H1 (cell line): ENCODE results near the gene ARHGAP8. TPM values are rescaled to one million over a fixed set of nuclear protein-coding genes. Genes with fewer than 3 reads are reported as not detected.

ENCODE experiments used
- ASH2L ChIP-seq: fragments of 200-600, 300-600 bp; sonication (generic); IDR thresholded peaks from one replicate; pipeline ENCODE4 v1.7.1; 2017; ENCODE audit warnings: low read length
- CTBP2 ChIP-seq: IDR thresholded peaks from 2 replicates; pipeline ENCODE4 v1.7.0; 2011; ENCODE audit warnings: borderline replicate concordance, mild to moderate bottlenecking, moderate library complexity, mixed read lengths, low read length; ENCODE audit not compliant: insufficient read depth, insufficient read length
- NRF1 ChIP-seq: IDR thresholded peaks from 2 replicates; pipeline ENCODE4 v1.6.1; 2011; ENCODE audit warnings: mild to moderate bottlenecking, low read depth, low read length, improper control_type of control experiment
- RAD21 ChIP-seq, 2 experiments: IDR thresholded peaks in 1 of 2; conservative IDR thresholded peaks in 1 of 2; 2 replicates each; pipeline ENCODE4 v1.6.1; 2011; ENCODE audit warnings: low read depth in 2 of 2, low read length in 2 of 2, improper control_type of control experiment in 1 of 2, inconsistent platforms in 1 of 2, mild to moderate bottlenecking in 1 of 2, moderate library complexity in 1 of 2
- RXRA ChIP-seq: IDR thresholded peaks from 2 replicates; pipeline ENCODE4 v1.6.1; 2011; ENCODE audit warnings: low read depth, mild to moderate bottlenecking, low read length, moderate library complexity; ENCODE audit not compliant: insufficient read depth
- SAP30 ChIP-seq: fragments of 300-600 bp; sonication (generic); IDR thresholded peaks from 2 replicates; pipeline ENCODE4 v1.7.1; 2012; ENCODE audit warnings: low read length, moderate library complexity, mild to moderate bottlenecking, inconsistent platforms; ENCODE audit not compliant: insufficient read depth, insufficient replicate concordance
- polyA plus RNA-seq, 7 experiments: library from polyadenylated mRNA; depleted of rRNA in 3 of 7; stranded (reverse) in 5 of 7; unstranded in 2 of 7; fragments of >200 nt in 5 of 7; fragments of 200-250 nt in 2 of 7; gene quantifications; 1 replicate in 5 of 7; 2 replicates in 1 of 7; 4 replicates in 1 of 7; pipeline versions ENCODE4 v1.2.1 to v1.2.3, GENCODE V29; 2011 to 2013; ENCODE audit warnings: missing spikeins in 2 of 7, mixed read lengths in 2 of 7
- total RNA-seq: library from RNA; stranded (reverse); fragmentation: NEBNext Ultra II Directional; extraction: Animal tissue kit (Norgen Biotek cat#: 25700); gene quantifications from 2 replicates; pipeline ENCODE4 v1.2.1, GENCODE V29; 2021

The ARHGAP8 gene
- total and polyA plus RNA-seq, 2 of the 8 experiments (the other 6 are each of a cell fraction or from before 2014, with no cell fraction given) = 35.6 to 47.7 TPM

GRCh38 chr22:44752285-44753188 is at the start of gene ARHGAP8 (continued):
- no peak for TF ChIP-seq ASH2L
- no peak for TF ChIP-seq CTBP2
- TF ChIP-seq NRF1 = no peak
- TF ChIP-seq SAP30 = no peak
- TF ChIP-seq RXRA = no peak
- no peak for TF ChIP-seq RAD21 (IDR thresholded peaks at IDR 0.05 in 1 of 2, conservative IDR thresholded peaks at IDR 0.05 in 1 of 2; ENCODE audit: low read depth in 2 of 2, low read length in 2 of 2)
- TF ChIP-seq, all 59 proteins: peak for 7
